Natural killer cell (primary cell): Measurements from ENCODE around the gene NELFCD. TPM values are rescaled to one million over a fixed set of nuclear protein-coding genes. Genes with fewer than 3 reads are reported as not detected.

ENCODE experiments used
- ATAC-seq, 3 donors: fragments of 150-1000 bp in 2 of 3; fragments of 200-7000 bp in 1 of 3; cut with Tn5 transposase; 1 replicate in 1 of 3; 2 replicates in 2 of 3; pipeline ENCODE4 v1.10.0; 2021; ENCODE audit warnings: mild to moderate bottlenecking in 2 of 3, moderate library complexity in 2 of 3
- DNase-seq, 2 donors: peaks; one replicate each; pipeline versions ENCODE4 v3.0.0 to v3.0.0-alpha.2; 2013 to 2021; ENCODE audit warnings: mixed read lengths in 1 of 2
- H3K27ac ChIP-seq: one replicate; pipeline ENCODE4 v1.5.1; 2013; ENCODE audit warnings: mild to moderate bottlenecking, low read length
- H3K27me3 ChIP-seq: one replicate; pipeline ENCODE4 v1.6.1; 2013; ENCODE audit warnings: low read length; ENCODE audit not compliant: control insufficient read depth, insufficient read depth
- H3K36me3 ChIP-seq: one replicate; pipeline ENCODE4 v1.6.1; 2013; ENCODE audit warnings: low read length; ENCODE audit not compliant: control insufficient read depth, insufficient read depth
- H3K4me1 ChIP-seq: one replicate; pipeline ENCODE4 v1.6.1; 2013; ENCODE audit warnings: low read length; ENCODE audit not compliant: control insufficient read depth, insufficient read depth
- H3K4me3 ChIP-seq: one replicate; pipeline ENCODE4 v1.5.1; 2013; ENCODE audit warnings: low read length
- H3K9me3 ChIP-seq: one replicate; pipeline ENCODE4 v1.6.1; 2013; ENCODE audit warnings: low read length; ENCODE audit not compliant: control insufficient read depth, insufficient read depth
- H3K27ac Mint-ChIP-seq, 2 donors: one replicate each; pipeline ENCODE4 v1.8.0; 2022; ENCODE audit warnings: mild to moderate bottlenecking in 2 of 2, mixed read lengths in 2 of 2, moderate library complexity in 1 of 2
- H3K27me3 Mint-ChIP-seq, 2 donors: one replicate each; pipeline ENCODE4 v1.8.0; 2022; ENCODE audit warnings: low read depth in 2 of 2, mixed read lengths in 2 of 2
- H3K36me3 Mint-ChIP-seq: one replicate; pipeline ENCODE4 v1.8.0; 2022; ENCODE audit warnings: mixed read lengths
- H3K4me1 Mint-ChIP-seq, 2 donors: one replicate each; pipeline ENCODE4 v1.8.0; 2022; ENCODE audit warnings: mixed read lengths in 2 of 2
- H3K4me3 Mint-ChIP-seq: one replicate; pipeline ENCODE4 v1.8.0; 2022; ENCODE audit warnings: mild to moderate bottlenecking, moderate library complexity, mixed read lengths
- H3K9me3 Mint-ChIP-seq, 2 donors: one replicate each; pipeline ENCODE4 v1.8.0; 2022; ENCODE audit warnings: mixed read lengths in 2 of 2
- WGBS: methylation state at CpG from one replicate; pipeline ENCODE4 v1.1.7; 2013; ENCODE audit warnings: missing lambda C conversion rate; ENCODE audit not compliant: insufficient coverage; 5-methylcytosine and 5-hydroxymethylcytosine counted together
- intact Hi-C: fragments of 100-400 bp; cut with micrococcal nuclease; formaldehyde crosslinking; loops from one replicate; pipeline ENCODE4 v1.14.2; 2022
- total RNA-seq, 4 donors: library from RNA; stranded (reverse); fragments of 120-200 nt in 1 of 4; gene quantifications; one replicate each; pipeline versions ENCODE4 v1.2.3 to v1.2.4, GENCODE V29; 2013 to 2022
- TF ChIP-seq, protein P1 (sequence below): fragments of 200-600 bp; IDR thresholded peaks from one replicate; pipeline ENCODE4 v1.8.0; 2022; ENCODE audit warnings: antibody characterized with exemption

Gene NELFCD
- total RNA-seq, 3 donors from 2014 or later (not counting 1 experiment from before 2014, with no cell fraction given) = 75.7 to 105 (median 92.6) TPM

DNA sequence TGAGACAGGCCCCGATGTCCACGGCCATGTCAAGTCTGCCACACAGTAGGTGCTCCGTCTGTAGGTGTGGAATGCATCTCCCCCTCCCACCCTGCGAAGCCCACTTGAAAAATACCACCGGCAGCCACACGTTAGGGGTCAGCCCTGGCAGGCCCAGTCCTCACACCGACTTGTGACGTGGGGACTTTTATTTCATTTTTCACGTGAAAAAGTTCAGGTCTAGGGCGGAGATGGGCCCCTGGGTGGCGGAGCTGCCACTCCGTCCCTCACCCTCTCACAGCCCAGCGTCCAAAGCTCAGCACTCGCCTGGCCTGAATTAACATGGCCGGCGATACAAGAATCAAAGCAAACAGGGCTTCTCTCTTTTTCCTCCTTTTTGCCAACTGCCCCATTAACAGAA, 34.4 kb downstream of the NELFCD start:
- ATAC-seq (no peak), DNase-seq (no peak)
- H3K27ac ChIP-seq = no peak overlapping the region
- intact Hi-C loops = no loop called here
- H3K9me3 ChIP-seq = no peaks in the 10 kb centered on the region
- no peaks in the 10 kb centered on the region for H3K9me3 Mint-ChIP-seq
- TF ChIP-seq, protein P1, sequence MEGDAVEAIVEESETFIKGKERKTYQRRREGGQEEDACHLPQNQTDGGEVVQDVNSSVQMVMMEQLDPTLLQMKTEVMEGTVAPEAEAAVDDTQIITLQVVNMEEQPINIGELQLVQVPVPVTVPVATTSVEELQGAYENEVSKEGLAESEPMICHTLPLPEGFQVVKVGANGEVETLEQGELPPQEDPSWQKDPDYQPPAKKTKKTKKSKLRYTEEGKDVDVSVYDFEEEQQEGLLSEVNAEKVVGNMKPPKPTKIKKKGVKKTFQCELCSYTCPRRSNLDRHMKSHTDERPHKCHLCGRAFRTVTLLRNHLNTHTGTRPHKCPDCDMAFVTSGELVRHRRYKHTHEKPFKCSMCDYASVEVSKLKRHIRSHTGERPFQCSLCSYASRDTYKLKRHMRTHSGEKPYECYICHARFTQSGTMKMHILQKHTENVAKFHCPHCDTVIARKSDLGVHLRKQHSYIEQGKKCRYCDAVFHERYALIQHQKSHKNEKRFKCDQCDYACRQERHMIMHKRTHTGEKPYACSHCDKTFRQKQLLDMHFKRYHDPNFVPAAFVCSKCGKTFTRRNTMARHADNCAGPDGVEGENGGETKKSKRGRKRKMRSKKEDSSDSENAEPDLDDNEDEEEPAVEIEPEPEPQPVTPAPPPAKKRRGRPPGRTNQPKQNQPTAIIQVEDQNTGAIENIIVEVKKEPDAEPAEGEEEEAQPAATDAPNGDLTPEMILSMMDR = no peak
- H3K36me3 Mint-ChIP-seq = no peaks in the 10 kb centered on the region
- no peak overlapping the region for H3K4me3 ChIP-seq
- H3K36me3 ChIP-seq = no peaks in the 10 kb centered on the region
- H3K4me1 ChIP-seq = peaks cover 32% of the 10 kb centered on the region
- H3K27me3 ChIP-seq = no peaks in the 10 kb centered on the region
- WGBS = 94% methylated on average over 16 of the region's 16 CpGs
- no peak overlapping the region for H3K4me3 Mint-ChIP-seq
- H3K27ac Mint-ChIP-seq = no peak overlapping the region
- H3K4me1 Mint-ChIP-seq = peaks cover 35 to 46% of the 10 kb centered on the region in 2 donors
- no peaks in the 10 kb centered on the region for H3K27me3 Mint-ChIP-seq

DNA sequence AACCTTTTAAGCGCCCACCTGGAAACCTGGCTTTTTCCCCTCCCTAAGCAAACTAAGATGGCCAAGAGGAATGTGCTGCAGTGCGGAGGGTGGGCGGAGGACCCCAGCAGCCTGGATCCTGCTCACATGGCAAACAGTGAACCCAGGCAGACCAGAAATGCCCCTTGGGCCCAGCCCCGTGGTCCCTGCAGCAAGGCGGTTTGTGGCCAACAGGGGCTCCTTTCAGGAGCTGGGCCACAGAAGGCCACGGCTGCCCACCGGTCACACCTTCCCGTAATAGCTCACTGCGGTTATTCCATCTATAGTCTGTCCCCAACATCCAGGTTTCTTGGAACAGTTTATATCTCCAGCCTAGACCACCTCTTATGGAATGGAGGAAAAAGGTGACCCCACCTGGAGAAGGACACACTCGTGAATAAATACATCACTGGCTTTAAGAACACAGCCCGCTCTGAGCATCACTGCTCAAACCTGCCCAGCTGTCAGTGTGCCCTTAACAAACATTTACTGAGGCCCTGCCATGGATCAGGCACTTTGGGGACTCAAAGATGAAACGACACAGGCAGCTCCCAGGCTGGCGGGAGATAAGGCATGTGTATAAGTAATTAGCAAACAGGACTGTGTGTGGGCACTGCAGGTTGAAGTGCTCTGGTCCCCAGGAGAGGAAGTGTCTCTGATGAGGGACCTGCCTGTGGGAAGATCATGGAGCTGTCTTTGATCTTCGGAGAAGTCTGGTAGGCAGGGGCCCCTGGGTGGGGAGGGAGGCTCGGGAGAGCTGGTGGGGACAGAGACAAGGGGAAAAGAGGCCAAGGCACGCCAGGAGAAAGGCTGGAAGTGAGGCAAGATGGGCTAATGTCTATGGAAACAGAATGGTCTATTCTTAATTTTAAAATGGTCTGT, 35.0 kb downstream of the NELFCD start:
- intact Hi-C loops = no loop called here
- Mint-ChIP-seq H3K36me3 (no peaks in the 10 kb centered on the region), H3K27me3 (no peaks in the 10 kb centered on the region), H3K27ac (peak overlapping the region in 1 of 2 donors; percentile 47), H3K4me3 (no peak overlapping the region), H3K4me1 (peaks cover 35 to 46% of the 10 kb centered on the region in 2 donors), H3K9me3 (no peaks in the 10 kb centered on the region)
- ATAC-seq (no peak), DNase-seq (no peak)
- TF ChIP-seq, protein P1 = no peak
- Histone ChIP-seq H3K36me3 (no peaks in the 10 kb centered on the region), H3K27ac (no peak overlapping the region), H3K4me1 (peaks cover 32% of the 10 kb centered on the region), H3K27me3 (no peaks in the 10 kb centered on the region), H3K9me3 (no peaks in the 10 kb centered on the region), H3K4me3 (no peak overlapping the region)
- WGBS = 75% methylated on average over 16 of the region's 16 CpGs

DNA sequence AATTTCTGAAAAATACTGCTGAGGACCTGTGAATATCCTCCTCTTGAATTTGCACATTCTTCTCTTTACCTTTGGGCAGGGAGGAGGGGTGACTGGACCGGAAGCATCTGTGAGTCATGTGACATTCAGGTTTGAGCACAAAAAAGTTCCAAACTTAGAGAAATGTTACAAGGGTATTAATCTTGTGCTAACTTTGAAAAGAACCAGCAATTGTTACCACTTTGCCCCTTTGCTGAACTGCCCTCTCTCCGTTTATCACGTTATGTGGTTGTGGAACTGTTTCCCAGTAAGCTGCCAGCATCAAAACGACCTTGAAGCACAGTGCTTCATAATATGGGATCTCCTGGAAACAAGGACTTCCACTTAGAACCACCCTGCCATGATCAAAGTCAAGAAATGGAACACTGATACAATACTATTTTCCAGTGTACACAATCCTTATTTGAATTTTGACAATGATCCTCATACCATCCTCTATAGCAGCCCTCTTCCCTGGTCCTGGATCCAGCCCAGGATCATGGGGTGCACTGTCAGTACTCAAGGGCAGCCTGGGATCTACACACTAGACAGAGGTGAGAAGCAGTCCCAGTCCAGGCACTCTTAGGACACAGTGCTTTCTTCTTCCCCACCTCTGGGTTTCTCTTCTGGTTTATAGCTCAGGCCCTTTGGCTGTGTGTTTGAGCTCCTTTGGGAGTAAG, 35.9 kb downstream of the NELFCD start:
- DNase-seq = peak in 1 of 2 donors; percentile 37
- WGBS = 23% methylated on average over 4 of the region's 4 CpGs
- no peaks in the 10 kb centered on the region for H3K27me3 Mint-ChIP-seq
- TF ChIP-seq, protein P1 = no peak
- H3K9me3 ChIP-seq = no peaks in the 10 kb centered on the region
- no peak overlapping the region for H3K4me3 Mint-ChIP-seq
- peaks cover 32% of the 10 kb centered on the region for H3K4me1 ChIP-seq
- no peak overlapping the region for H3K4me3 ChIP-seq
- peaks cover 28 to 46% of the 10 kb centered on the region in 2 donors for H3K4me1 Mint-ChIP-seq
- H3K9me3 Mint-ChIP-seq = no peaks in the 10 kb centered on the region
- H3K27ac Mint-ChIP-seq = peak overlapping the region in 1 of 2 donors; percentile 52
- no peaks in the 10 kb centered on the region for H3K36me3 ChIP-seq
- no peaks in the 10 kb centered on the region for H3K27me3 ChIP-seq
- intact Hi-C loops = no loop called here
- H3K27ac ChIP-seq = no peak overlapping the region
- H3K36me3 Mint-ChIP-seq = no peaks in the 10 kb centered on the region
- peak in 1 of 3 donors; percentile 29 for ATAC-seq
